Muscle of leg (tissue), 11 donors: ENCODE measurements around the gene SCN3A. TPM values are rescaled to one million over a fixed set of nuclear protein-coding genes. Genes with fewer than 3 reads are reported as not detected.
A peak's percentile ranks its signal among the peaks of the same experiment; 100 is the strongest.

ENCODE experiments used
- DNase-seq: peaks from one replicate; pipeline ENCODE4 v3.0.0; 2013
- H3K27ac ChIP-seq: one replicate; pipeline ENCODE4 v1.5.1; 2013; ENCODE audit warnings: mild to moderate bottlenecking, low read length, control low read depth
- H3K27me3 ChIP-seq: one replicate; pipeline ENCODE4 v1.6.1; 2013; ENCODE audit warnings: low read length; ENCODE audit not compliant: control insufficient read depth, insufficient read depth
- H3K36me3 ChIP-seq: one replicate; pipeline ENCODE4 v1.6.1; 2013; ENCODE audit warnings: low read length; ENCODE audit not compliant: control insufficient read depth, insufficient read depth
- H3K4me1 ChIP-seq: one replicate; pipeline ENCODE4 v1.6.1; 2013; ENCODE audit warnings: low read length; ENCODE audit not compliant: control insufficient read depth, insufficient read depth
- H3K4me3 ChIP-seq: one replicate; pipeline ENCODE4 v1.5.1; 2013; ENCODE audit warnings: low read length, control low read depth
- H3K9me3 ChIP-seq: replicated peaks from 2 replicates; pipeline ENCODE4 v1.6.1; 2013; ENCODE audit warnings: low read depth, low read length; ENCODE audit not compliant: control insufficient read depth
- WGBS: methylation state at CpG from one replicate; pipeline ENCODE4 v1.1.5; 2013; ENCODE audit warnings: missing lambda C conversion rate; ENCODE audit not compliant: insufficient coverage; 5-methylcytosine and 5-hydroxymethylcytosine counted together
- polyA plus RNA-seq, 8 donors: library from polyadenylated mRNA; unstranded; fragments of 120-200 nt; gene quantifications; one replicate each; pipeline versions ENCODE4 v1.2.1 to v1.2.3, GENCODE V29; 2013; ENCODE audit warnings: inconsistent platforms in 1 of 8, low replicate concordance in 1 of 8; ENCODE audit not compliant: insufficient read length in 8 of 8, insufficient read depth in 1 of 8
- total RNA-seq: library from RNA; stranded (reverse); fragments of 120-200 nt; gene quantifications from one replicate; pipeline ENCODE4 v1.2.4, GENCODE V29; 2013

Gene SCN3A
- total and polyA plus RNA-seq, 9 donors, result 0.26 to 0.87 (median 0.39) TPM

GRCh38 chr2:165060411-165060810 lies 143.4 kb downstream of the SCN3A start:
- no peaks in the 10 kb centered on the region for H3K36me3 ChIP-seq
- no CpG with 5 or more reads among the region's 2 CpGs for WGBS
- H3K27ac ChIP-seq, result no peak overlapping the region
- H3K4me3 ChIP-seq, result no peak overlapping the region
- H3K27me3 ChIP-seq, result no peaks in the 10 kb centered on the region
- H3K9me3 ChIP-seq, result no peaks in the 10 kb centered on the region
- DNase-seq, result peak; percentile 66
- H3K4me1 ChIP-seq, result no peaks in the 10 kb centered on the region

- no CpG with 5 or more reads among the region's 2 CpGs for WGBS
Measured at GRCh38 chr2:165058476-165059265, 145.2 kb downstream of the SCN3A start.

GRCh38 chr2:165057931-165058330 lies 145.9 kb downstream of the SCN3A start:
- no peak for DNase-seq
- WGBS, result 100% methylated on average over 1 of the region's 3 CpGs
- H3K4me1 ChIP-seq, result no peaks in the 10 kb centered on the region
- H3K27ac ChIP-seq, result no peak overlapping the region
- no peaks in the 10 kb centered on the region for H3K36me3 ChIP-seq
- no peaks in the 10 kb centered on the region for H3K9me3 ChIP-seq
- no peak overlapping the region for H3K4me3 ChIP-seq
- no peaks in the 10 kb centered on the region for H3K27me3 ChIP-seq

More at GRCh38 chr2:165058476-165059265, 145.2 kb downstream of the SCN3A start:
- Histone ChIP-seq H3K36me3 (no peaks in the 10 kb centered on the region), H3K27me3 (no peaks in the 10 kb centered on the region), H3K4me3 (no peak overlapping the region), H3K27ac (no peak overlapping the region), H3K4me1 (no peaks in the 10 kb centered on the region), H3K9me3 (no peaks in the 10 kb centered on the region)
- no peak for DNase-seq

- H3K4me1 ChIP-seq, result no peaks in the 10 kb centered on the region
- no peaks in the 10 kb centered on the region for H3K27me3 ChIP-seq
- no CpG with 5 or more reads among the region's 1 CpG for WGBS
- no peaks in the 10 kb centered on the region for H3K9me3 ChIP-seq
- no peak overlapping the region for H3K27ac ChIP-seq
- no peak for DNase-seq
- H3K4me3 ChIP-seq, result no peak overlapping the region
- no peaks in the 10 kb centered on the region for H3K36me3 ChIP-seq
Measured at GRCh38 chr2:165057308-165057707, 146.5 kb downstream of the SCN3A start.

GRCh38 chr2:165056564-165056963 lies 147.3 kb downstream of the SCN3A start:
- no peaks in the 10 kb centered on the region for H3K27me3 ChIP-seq
- no peaks in the 10 kb centered on the region for H3K9me3 ChIP-seq
- no peaks in the 10 kb centered on the region for H3K36me3 ChIP-seq
- H3K4me1 ChIP-seq, result no peaks in the 10 kb centered on the region
- no peak overlapping the region for H3K27ac ChIP-seq
- no CpG with 5 or more reads among the region's 2 CpGs for whole genome bisulfite sequencing
- H3K4me3 ChIP-seq, result no peak overlapping the region
- DNase-seq, result no peak

GRCh38 chr2:165055082-165055851 lies 148.6 kb downstream of the SCN3A start:
- H3K27me3 ChIP-seq, result no peaks in the 10 kb centered on the region
- no peak overlapping the region for H3K27ac ChIP-seq
- no peaks in the 10 kb centered on the region for H3K4me1 ChIP-seq
- no peak for DNase-seq
- no peak overlapping the region for H3K4me3 ChIP-seq
- 63% methylated on average over 1 of the region's 6 CpGs for WGBS
- no peaks in the 10 kb centered on the region for H3K9me3 ChIP-seq
- no peaks in the 10 kb centered on the region for H3K36me3 ChIP-seq

- Histone ChIP-seq H3K4me1 (no peaks in the 10 kb centered on the region), H3K4me3 (no peak overlapping the region), H3K9me3 (no peaks in the 10 kb centered on the region), H3K27ac (no peak overlapping the region), H3K36me3 (no peaks in the 10 kb centered on the region), H3K27me3 (no peaks in the 10 kb centered on the region)
- DNase-seq, result no peak
- WGBS, result no CpG with 5 or more reads among the region's 3 CpGs
Measured at GRCh38 chr2:165054652-165055051, 149.2 kb downstream of the SCN3A start.

GRCh38 chr2:165044505-165045303 lies 159.1 kb downstream of the SCN3A start:
- H3K4me3 ChIP-seq, result no peak overlapping the region
- no peak for DNase-seq
- H3K27ac ChIP-seq, result no peak overlapping the region
- H3K4me1 ChIP-seq, result no peaks in the 10 kb centered on the region
- H3K9me3 ChIP-seq, result no peaks in the 10 kb centered on the region
- no peaks in the 10 kb centered on the region for H3K36me3 ChIP-seq
- no peaks in the 10 kb centered on the region for H3K27me3 ChIP-seq
- WGBS, result 82% methylated on average over 6 of the region's 6 CpGs
